ENCODE data around the gene CRYBB2.
"Not testable (repeated sequence)": the region's sequence is repeated elsewhere in the genome, so short reads cannot be mapped to it uniquely, and the experiment has no call there.

Gene CRYBB2

DNA sequence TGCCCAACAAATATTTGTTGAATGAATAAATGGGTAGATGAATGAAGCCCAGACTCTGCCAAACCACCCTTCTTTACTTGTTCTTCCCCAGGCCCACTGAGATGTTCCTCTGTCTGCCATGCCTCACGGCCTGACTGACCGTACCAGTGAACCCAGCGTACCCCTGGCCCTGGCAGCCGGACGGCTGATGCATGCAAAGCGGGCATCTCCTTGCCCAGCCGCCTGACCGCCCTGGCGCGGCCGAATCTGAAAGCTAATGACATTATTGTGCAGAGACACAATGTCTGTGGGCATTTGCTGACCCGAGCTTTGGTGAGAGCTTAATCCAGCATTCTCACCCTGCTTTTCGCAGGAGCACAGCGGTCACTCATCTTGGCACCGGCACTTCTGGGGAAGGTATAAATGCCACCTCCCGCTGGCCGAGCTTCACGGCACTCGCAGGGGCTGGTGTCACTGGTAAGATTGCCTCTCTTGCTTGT, at the start of gene CRYBB2:
CRYBB2 (plus strand) TSS at position 429 of the 479 bp plus-strand sequence. CDS start 1,791 bp downstream, outside the sequence.
- DNase-seq: no peak

DNA sequence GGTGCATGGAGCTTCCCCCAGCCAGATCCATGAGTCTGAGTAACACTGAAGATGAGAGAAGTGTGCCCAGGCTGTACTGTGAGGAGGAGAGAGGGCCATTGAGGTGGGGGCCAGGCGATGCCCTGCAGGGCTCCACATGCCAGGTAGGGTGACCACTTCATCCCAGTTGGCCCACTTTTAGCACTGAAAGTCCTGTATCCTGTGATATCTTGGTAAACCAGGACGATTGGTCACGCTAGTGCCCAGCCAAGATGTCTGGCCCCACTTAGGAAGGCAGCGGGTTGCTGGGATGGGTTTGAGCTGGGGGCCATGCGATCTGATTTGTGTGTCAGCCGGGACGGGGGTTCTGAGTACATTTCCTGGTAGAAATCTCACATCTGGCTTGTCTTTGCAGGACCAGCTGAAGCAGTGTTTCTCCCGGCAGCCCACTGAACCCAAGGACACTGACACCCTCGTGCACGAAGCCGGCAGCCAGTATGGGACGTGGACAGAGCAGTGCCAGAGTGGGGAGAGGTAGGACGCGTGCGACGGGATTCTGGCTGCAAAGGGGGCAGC, 48.9 kb upstream of the CRYBB2 start:
- no peak for DNase-seq

DNA sequence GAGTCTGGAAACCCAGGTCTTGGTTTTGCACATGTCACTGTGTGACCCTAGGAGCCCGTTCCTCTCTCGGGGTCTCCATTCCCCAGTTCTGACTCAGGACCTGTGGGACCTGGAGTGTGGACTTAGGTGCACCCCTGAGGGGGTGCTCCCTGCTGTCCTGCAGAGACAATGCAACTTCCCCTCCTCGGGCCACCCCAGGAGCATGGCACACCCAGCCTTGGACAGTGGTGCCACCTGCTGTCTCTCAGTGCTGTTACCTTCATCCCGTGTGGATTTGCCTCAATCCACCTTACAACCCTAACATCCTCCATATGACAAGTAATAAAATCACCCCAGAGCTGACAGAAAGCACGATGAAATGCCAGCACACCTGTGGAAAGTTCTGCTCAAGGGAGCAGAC, 47.3 kb upstream of the CRYBB2 start:
- DNase-seq: no peak

- no peak for DNase-seq
Measured at GRCh38 chr22:25174156-25174887, 45.1 kb upstream of the CRYBB2 start.

DNA sequence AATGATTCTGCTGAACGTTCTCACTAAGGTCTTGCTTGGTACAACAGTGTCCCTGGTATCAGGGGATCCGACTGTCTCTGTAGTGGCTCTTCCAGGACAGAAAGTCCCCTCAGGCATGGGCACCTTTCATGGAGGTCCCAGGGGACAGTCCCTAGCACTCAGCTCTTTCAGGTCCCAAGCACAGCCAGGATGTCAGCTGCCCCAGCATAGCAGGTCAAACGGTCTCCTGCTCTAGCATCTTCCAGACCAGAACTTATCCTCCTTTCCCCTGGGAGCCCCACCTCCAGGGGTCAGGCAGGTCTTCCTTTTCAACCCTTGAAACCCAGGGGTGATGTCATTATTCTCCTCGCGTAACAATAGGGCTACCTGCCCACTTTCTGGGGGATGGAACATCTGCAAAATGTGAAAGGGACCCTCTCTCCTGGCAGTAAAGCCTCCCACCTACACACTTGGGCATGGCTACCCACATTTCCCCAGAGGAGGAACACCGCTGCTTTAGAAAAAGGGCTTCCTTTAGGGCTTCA, 44.5 kb upstream of the CRYBB2 start:
- no peak for DNase-seq

GRCh38 chr22:25176175-25176574, 43.3 kb upstream of the CRYBB2 start:
- DNase-seq: no peak

DNA sequence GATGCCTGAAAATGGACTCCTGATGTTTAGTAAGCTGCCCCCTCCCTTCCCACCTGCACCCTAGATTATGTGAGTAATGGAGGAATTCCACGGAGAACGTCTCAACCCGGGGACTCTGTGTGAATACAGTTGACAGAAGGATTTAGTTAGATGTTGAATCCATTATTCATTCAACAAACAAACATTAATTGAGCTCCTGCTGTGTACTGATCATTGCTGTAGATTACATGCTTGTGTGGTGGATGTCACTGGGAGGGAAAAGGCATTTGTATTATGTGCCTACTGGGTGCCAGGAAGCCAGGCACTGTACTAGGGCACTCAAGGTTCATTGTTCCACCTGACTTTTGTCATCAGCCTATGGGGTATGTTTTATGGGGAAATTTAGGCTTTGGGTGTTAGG, 42.6 kb upstream of the CRYBB2 start:
- no peak for DNase-seq

- DNase-seq: no peak
Measured at GRCh38 chr22:25177226-25177625, 42.2 kb upstream of the CRYBB2 start.

GRCh38 chr22:25177895-25178294, 41.5 kb upstream of the CRYBB2 start:
- no peak for DNase-seq

GRCh38 chr22:25178348-25178747, 41.1 kb upstream of the CRYBB2 start:
- DNase-seq: not testable (repeated sequence)

DNA sequence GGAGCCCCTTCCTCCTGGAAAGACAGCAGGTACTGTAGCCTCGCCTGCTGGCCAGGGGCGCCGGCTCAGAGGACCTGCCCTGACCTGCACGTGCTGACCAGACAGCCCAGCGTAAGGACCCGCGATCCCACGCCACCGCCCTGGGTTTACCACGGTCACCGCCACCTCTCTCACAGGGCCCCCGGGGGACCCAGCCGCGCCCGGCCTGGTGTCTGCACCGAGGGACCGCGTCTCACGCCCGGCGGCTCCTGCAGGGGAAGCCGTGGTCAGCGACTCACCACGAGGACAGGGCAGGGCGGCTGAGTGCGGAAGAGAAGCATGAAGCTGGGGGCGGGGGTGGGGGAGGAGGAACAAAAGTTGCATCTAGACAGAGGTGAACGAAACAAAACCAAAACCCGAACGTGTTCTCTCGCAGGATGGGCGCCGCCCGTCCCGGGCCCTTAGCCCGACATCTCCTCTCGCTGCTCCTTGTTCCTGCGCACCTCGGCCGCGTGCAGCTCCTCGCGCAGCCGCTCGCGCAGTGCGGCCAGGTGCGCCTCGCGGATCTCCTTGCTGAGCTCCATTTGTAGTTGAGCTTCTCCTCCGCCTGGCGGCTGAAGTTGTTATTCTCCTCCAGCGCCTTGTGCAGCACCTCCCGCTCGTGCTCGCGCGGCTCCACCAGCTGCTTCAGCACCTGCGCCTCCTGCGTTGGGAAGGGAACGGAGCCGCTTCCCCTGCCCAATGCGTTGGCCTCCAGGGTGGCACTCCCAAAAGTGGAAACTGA, 40.4 kb upstream of the CRYBB2 start:
- not testable (repeated sequence) for DNase-seq

DNA sequence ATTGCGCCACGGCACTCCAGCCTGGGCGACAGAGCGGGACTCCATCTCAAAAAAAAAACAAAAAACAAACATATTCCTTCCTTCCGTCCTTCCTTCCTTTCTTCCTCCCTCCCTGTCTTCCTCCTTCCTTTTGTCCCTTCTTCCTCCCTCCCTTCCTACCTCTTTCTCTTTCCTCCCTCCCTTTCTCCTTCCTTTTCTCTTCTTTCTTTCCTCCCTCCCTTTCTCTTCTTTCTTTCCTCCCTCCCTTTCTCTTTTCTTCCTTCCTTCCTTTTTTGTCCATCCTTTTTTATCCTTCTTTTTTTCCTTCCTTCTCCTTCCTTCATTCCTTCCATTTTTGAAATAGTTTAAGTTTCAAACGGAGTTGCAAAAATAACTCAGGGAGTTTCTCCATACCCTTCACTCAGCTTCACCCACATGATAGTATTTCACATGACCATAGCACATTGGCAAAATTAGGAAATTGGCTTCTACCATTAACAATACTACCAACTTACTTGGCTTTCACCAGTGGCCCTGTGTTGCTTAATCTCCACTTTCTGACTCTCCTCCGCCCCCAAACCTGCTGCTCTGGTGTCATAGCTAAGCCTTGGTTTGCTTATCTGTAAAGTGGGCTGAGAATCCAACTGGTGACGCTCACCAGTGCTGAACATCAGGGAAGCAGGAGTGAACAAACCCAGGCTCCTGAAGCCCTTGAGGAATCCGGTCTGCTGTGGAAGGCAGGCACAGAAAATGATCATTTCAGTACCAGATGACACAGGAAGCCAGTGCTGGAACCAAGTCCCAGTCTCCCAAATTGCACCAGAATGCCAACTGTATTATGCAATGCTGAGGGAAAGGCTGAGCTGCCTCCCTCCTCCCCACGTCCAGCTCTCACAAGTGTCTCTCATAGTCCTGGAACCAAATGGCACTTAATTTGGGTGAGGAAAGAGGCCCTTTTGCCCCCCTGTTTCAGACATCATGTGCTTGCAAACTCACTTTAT, 37.0 kb upstream of the CRYBB2 start:
- no peak for DNase-seq

DNA sequence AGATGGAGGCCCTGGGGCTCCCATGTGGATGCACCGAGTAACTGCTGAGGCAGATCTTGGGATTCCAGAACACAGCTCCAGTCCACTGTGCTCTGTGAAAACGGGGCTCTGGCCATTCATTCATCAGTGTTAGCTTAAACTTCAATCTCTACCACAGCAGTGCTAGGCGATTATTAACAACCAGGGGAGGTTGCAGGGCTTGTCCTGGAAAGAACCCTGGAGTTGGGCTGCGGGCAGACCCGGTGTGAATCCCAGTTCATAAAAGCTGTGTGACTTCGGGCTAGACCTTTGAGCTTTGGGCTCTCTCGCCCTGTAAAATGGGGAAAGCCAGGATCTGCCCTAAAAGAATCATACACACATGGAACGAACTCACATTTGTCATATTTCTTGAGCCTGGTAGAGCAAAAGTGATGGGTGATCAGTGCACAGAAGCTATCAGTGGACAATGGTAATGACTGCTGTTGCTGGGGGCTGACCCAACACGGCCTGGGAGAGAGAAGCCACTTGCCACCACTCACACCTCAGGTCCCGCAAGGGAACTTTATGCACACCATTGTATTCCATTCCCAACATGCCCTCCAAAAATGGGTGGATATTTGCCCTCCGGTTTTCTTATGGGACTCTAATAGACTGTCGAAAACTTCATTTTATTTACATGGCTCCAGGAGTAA, 35.4 kb upstream of the CRYBB2 start:
- DNase-seq: no peak

DNA sequence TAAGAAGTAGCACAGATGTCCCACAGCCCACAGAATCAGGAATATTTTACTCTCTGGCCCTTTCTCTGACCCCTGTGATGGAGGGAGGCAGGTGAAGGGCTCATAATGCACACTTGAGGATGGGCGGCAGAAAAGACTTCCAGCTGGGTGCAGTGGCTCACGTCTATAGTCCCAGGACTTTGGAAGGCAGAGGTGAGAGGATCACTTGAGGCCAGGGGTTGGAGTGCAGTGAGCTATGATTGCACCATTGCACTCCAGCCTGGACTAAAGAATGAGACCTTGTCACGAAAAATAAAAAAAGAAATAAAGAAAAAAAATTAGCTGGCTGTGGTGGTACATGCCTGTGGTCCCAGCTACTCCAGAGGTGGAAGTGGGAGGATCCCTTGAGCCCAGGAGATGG, 33.3 kb upstream of the CRYBB2 start:
- no peak for DNase-seq

DNA sequence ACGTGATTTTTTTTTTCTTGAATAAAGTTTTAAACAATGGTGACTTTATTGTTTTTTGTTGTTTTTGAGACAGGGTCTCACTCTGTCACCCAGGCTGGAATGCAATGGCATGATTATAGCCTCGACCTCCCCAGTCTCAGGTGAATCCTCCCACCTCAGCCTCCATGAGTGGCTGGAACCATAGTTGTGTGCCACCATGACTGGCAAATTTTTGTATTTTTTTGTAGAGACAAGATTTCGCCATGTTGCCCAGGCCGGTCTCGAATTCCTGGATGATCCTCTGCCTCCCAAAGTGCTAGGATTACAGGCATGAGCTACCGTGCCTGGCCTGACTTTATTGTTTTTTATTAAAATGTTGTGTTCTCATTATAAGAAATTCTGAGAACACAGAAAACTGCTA, 32.0 kb upstream of the CRYBB2 start:
- no peak for DNase-seq

- DNase-seq: no peak
Measured at GRCh38 chr22:25192406-25192805, 27.0 kb upstream of the CRYBB2 start.

- DNase-seq: no peak
Measured at GRCh38 chr22:25193130-25193529, 26.3 kb upstream of the CRYBB2 start.

- DNase-seq: no peak
Measured at GRCh38 chr22:25193548-25193947, 25.9 kb upstream of the CRYBB2 start.

DNA sequence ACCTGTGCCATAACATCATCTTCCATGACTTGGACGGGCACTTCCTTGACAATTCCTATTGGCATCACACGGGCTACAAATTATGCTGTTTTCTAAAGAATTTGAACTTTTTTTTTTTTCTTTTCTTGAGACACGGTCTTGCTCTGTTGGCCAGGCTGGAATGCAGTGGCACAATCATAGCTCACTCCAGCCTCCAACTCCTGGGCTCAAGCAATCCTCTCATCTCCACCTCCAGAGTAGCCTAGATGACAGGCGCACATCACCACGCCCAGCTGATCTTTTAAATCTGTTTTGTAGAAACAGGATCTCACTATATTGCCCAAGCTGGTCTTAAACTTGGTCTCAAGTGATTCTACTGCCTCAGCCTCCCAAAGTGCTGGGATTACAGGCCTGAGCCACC, 23.1 kb upstream of the CRYBB2 start:
- no peak for DNase-seq

GRCh38 chr22:25197340-25197739, 22.1 kb upstream of the CRYBB2 start:
- no peak for DNase-seq

- DNase-seq: no peak
Measured at GRCh38 chr22:25199731-25200520, 19.5 kb upstream of the CRYBB2 start, which contains the start of gene CRYBB3. Gene CRYBB3 (plus strand): TSS chr22:25199858. CDS start chr22:25201397, 1,539 bp downstream.
